GM19395 (cell line): ENCODE data around the gene MFAP5.
A peak's percentile ranks its signal among the peaks of the same experiment; 100 is the strongest.
"Not testable (repeated sequence)": the region's sequence is repeated elsewhere in the genome, so short reads cannot be mapped to it uniquely, and the experiment has no call there.

Experiments used
- ATAC-seq: cut with Tn5 transposase; IDR thresholded peaks from one replicate; pipeline ENCODE4 v1.9.1; 2021; ENCODE audit warnings: mild to moderate bottlenecking, moderate library complexity; ENCODE audit not compliant: unreplicated experiment

The MFAP5 gene

GRCh38 chr12:8676651-8677050, 14.0 kb upstream of the MFAP5 start:
- ATAC-seq = no peak

- ATAC-seq = no peak
Observed at GRCh38 chr12:8675591-8676036, 13.0 kb upstream of the MFAP5 start.

GRCh38 chr12:8672381-8672780, 9.8 kb upstream of the MFAP5 start:
- no peak for ATAC-seq

GRCh38 chr12:8668441-8668840, 5.8 kb upstream of the MFAP5 start:
- ATAC-seq = no peak

GRCh38 chr12:8667270-8667669, 4.6 kb upstream of the MFAP5 start:
- no peak for ATAC-seq

GRCh38 chr12:8665759-8666158, 3.1 kb upstream of the MFAP5 start:
- no peak for ATAC-seq

- no peak for ATAC-seq
Observed at GRCh38 chr12:8664228-8664913, 1.7 kb upstream of the MFAP5 start.

- ATAC-seq = no peak
Observed at GRCh38 chr12:8661751-8662150, 875 bp downstream of the MFAP5 start.

GRCh38 chr12:8661016-8661415, 1.6 kb downstream of the MFAP5 start:
- ATAC-seq = no peak

GRCh38 chr12:8658346-8658745, 4.3 kb downstream of the MFAP5 start:
- no peak for ATAC-seq

- no peak for ATAC-seq
Observed at GRCh38 chr12:8655421-8655820, 7.2 kb downstream of the MFAP5 start.

GRCh38 chr12:8648576-8649205, 13.9 kb downstream of the MFAP5 start:
- ATAC-seq = peak; percentile 75

GRCh38 chr12:8647968-8648367, 14.7 kb downstream of the MFAP5 start:
- ATAC-seq = no peak

- ATAC-seq = peak; percentile 66
Observed at GRCh38 chr12:8644345-8645248, 18.0 kb downstream of the MFAP5 start.

GRCh38 chr12:8642775-8643174, 19.9 kb downstream of the MFAP5 start:
- ATAC-seq = no peak

GRCh38 chr12:8639936-8640335, 22.7 kb downstream of the MFAP5 start:
- no peak for ATAC-seq

- ATAC-seq = no peak
Observed at GRCh38 chr12:8638951-8639350, 23.7 kb downstream of the MFAP5 start.

- ATAC-seq = no peak
Observed at GRCh38 chr12:8637666-8638065, 25.0 kb downstream of the MFAP5 start.

GRCh38 chr12:8637244-8637643, 25.4 kb downstream of the MFAP5 start:
- ATAC-seq = no peak

GRCh38 chr12:8636581-8636980, 26.0 kb downstream of the MFAP5 start:
- no peak for ATAC-seq

GRCh38 chr12:8636007-8636346, 26.6 kb downstream of the MFAP5 start:
- ATAC-seq = not testable (repeated sequence)
